ENCODE results near the gene SDK2. TPM values are rescaled to one million over a fixed set of nuclear protein-coding genes. Genes with fewer than 3 reads are reported as not detected.
"Not testable (repeated sequence)": the region's sequence is repeated elsewhere in the genome, so short reads cannot be mapped to it uniquely, and the experiment has no call there.

The SDK2 gene
- polyA plus RNA-seq, 6 donors from 2014 or later = 0.10 to 6.3 (median 1.6) TPM

GRCh38 chr17:73453494-73453893 is 190.8 kb downstream of the SDK2 start:
- not testable (repeated sequence) for ATAC-seq (ENCODE audit: low read depth in 2 of 2); H3K9me3 Mint-ChIP-seq; DNase-seq; H3K27ac Mint-ChIP-seq; H3K27me3 Mint-ChIP-seq; H3K4me3 Mint-ChIP-seq; H3K4me1 Mint-ChIP-seq
- H3K36me3 Mint-ChIP-seq = peaks cover 17 to 28% of the 10 kb centered on the region in 2 donors

DNA sequence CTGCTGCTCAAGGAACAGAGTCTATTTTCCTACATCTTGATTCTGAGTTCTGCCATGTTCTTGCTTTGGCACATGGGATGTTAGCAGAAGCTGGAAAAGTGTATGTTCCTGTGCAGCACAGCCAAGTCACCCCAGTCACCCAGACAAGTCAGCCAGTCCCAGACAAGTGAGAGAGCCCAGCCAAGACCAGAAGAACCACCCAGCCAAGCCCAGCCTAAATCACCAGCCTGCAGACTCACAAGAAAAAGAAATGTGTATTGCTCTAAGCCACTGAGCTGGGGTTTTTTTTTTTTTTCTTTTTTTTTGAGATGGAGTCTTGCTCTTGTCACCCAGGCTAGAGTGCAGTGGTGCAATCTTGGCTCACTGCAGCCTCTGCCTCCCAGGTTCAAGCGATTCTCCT is 191.2 kb downstream of the SDK2 start:
- H3K27ac Mint-ChIP-seq = no peak overlapping the region
- H3K4me1 Mint-ChIP-seq = no peaks in the 10 kb centered on the region
- no peak for DNase-seq
- no peak overlapping the region for H3K4me3 Mint-ChIP-seq
- H3K9me3 Mint-ChIP-seq = peaks cover 0 to 8% (median 1%) of the 10 kb centered on the region in 7 donors
- peaks cover 17 to 28% of the 10 kb centered on the region in 2 donors for H3K36me3 Mint-ChIP-seq
- no peaks in the 10 kb centered on the region for H3K27me3 Mint-ChIP-seq
- no peak for ATAC-seq (ENCODE audit: low read depth in 2 of 2)

GRCh38 chr17:73452009-73452408 is 192.2 kb downstream of the SDK2 start:
- DNase-seq (no peak), ATAC-seq (ENCODE audit: low read depth in 2 of 2) (no peak)
- no peak overlapping the region for H3K4me3 Mint-ChIP-seq
- peaks cover 17 to 28% of the 10 kb centered on the region in 2 donors for H3K36me3 Mint-ChIP-seq
- no peaks in the 10 kb centered on the region for H3K27me3 Mint-ChIP-seq
- H3K9me3 Mint-ChIP-seq = peaks cover 0 to 8% (median 1%) of the 10 kb centered on the region in 7 donors
- H3K27ac Mint-ChIP-seq = no peak overlapping the region
- H3K4me1 Mint-ChIP-seq = no peaks in the 10 kb centered on the region

DNA sequence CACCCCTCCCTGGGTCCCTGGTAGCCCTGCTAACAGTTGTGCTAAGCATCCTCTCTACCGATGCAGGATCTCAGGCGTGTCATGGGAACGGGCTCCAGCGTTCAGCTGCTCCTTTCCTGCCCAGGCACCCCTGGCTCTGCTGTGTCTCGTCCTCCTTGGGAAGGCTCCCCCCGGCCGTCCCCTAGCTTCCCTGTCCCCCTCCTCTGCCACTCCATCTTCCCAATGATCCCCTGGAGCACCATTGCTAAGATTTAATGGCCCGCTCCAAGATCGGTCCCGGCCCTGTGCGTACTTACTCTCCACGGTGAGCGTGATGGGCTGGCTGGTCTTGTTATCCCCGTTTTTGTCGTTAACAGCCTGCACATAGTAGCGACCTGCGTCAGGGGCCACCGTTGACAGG is 196.9 kb downstream of the SDK2 start:
- Mint-ChIP-seq H3K4me1 (no peaks in the 10 kb centered on the region), H3K27ac (peak overlapping the region in 2 of 6 donors; percentile 33 to 86), H3K9me3 (peaks cover 0 to 2% (median 0%) of the 10 kb centered on the region in 7 donors), H3K27me3 (no peaks in the 10 kb centered on the region), H3K36me3 (peaks cover 15 to 18% of the 10 kb centered on the region in 2 donors), H3K4me3 (no peak overlapping the region)
- no peak for DNase-seq
- no peak for ATAC-seq (ENCODE audit: low read depth in 2 of 2)

GRCh38 chr17:73446617-73447016 is 197.6 kb downstream of the SDK2 start:
- no peak for DNase-seq
- no peak overlapping the region for H3K4me3 Mint-ChIP-seq
- no peaks in the 10 kb centered on the region for H3K9me3 Mint-ChIP-seq
- no peak for ATAC-seq (ENCODE audit: low read depth in 2 of 2)
- no peaks in the 10 kb centered on the region for H3K27me3 Mint-ChIP-seq
- H3K4me1 Mint-ChIP-seq = no peaks in the 10 kb centered on the region
- peak overlapping the region in 1 of 6 donors; percentile 33 for H3K27ac Mint-ChIP-seq
- H3K36me3 Mint-ChIP-seq = peaks cover 11 to 16% of the 10 kb centered on the region in 2 donors

- Mint-ChIP-seq H3K27ac (no peak overlapping the region), H3K9me3 (no peaks in the 10 kb centered on the region), H3K36me3 (peaks cover 11 to 16% of the 10 kb centered on the region in 2 donors), H3K27me3 (no peaks in the 10 kb centered on the region), H3K4me1 (no peaks in the 10 kb centered on the region), H3K4me3 (no peak overlapping the region)
- ATAC-seq (ENCODE audit: low read depth in 2 of 2) (no peak), DNase-seq (no peak)
Observed at GRCh38 chr17:73445466-73445865, 198.8 kb downstream of the SDK2 start.

DNA sequence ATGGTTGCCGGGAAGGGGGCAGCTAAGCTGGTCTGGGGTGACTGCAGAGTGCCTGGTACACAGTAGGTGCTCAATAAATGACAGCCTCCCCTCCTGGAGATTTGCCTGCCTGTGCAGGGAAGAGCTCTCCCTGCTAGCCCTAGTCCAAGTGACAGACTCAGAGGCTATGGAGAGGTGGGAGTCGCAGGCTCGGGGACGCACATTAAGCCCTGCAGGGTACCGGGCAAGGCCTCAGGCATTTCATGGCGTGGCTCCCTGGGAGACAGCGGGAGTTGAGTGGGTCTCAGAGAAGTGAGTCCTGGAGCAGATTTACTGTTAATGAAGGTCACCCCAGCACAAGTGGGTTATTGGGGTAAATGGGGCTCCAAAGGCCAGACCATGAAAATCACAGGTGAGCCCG is 200.2 kb downstream of the SDK2 start:
- no peaks in the 10 kb centered on the region for H3K4me1 Mint-ChIP-seq
- ATAC-seq (ENCODE audit: low read depth in 2 of 2) (no peak), DNase-seq (no peak)
- no peaks in the 10 kb centered on the region for H3K27me3 Mint-ChIP-seq
- H3K27ac Mint-ChIP-seq = peak overlapping the region in 1 of 6 donors; percentile 28
- no peak overlapping the region for H3K4me3 Mint-ChIP-seq
- peaks cover 11 to 16% of the 10 kb centered on the region in 2 donors for H3K36me3 Mint-ChIP-seq
- H3K9me3 Mint-ChIP-seq = peaks cover 0 to 1% (median 0%) of the 10 kb centered on the region in 7 donors

DNA sequence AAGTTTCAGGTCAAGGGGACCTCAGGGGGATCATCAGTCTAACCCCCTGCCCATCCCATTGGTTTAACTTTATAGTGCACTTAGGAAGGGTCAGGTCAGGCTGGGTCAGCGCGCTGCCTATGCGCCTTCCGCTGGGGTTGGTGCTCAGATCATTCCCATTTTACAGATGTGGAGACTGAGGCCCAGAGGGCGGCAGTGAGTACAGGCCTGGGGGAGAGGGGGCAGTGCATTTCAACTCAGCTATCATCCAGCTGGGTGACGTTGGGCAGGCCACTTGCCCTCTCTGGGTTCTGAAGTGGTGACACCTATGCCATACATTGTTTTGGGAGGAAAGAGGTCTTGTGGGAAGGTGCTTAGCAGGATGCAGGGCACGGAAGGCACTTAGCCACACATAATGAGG is 204.6 kb downstream of the SDK2 start:
- Mint-ChIP-seq H3K4me3 (no peak overlapping the region), H3K9me3 (peaks cover 0 to 1% (median 0%) of the 10 kb centered on the region in 7 donors), H3K36me3 (peaks cover 11 to 16% of the 10 kb centered on the region in 2 donors), H3K4me1 (no peaks in the 10 kb centered on the region), H3K27me3 (no peaks in the 10 kb centered on the region), H3K27ac (no peak overlapping the region)
- DNase-seq (no peak), ATAC-seq (ENCODE audit: low read depth in 2 of 2) (no peak)

DNA sequence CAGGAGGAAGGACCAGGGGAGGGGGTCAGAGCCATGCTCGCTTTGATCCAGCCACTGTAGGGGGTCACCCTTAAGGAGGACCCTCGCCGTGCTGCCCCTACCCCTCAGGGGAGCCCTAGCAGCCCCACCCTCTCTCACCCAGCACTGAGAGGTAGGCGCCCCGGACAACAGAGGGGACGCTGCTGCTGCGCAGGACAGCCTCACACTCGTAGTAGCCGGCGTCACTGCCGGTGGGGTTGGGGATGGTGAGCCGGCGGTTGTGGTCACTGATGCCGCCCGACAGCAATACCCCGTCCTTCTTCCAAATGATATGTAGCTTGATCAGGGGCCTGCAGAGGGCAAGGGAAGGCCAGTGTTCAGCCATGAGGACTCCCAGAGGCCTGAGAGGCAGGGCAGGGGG is 206.4 kb downstream of the SDK2 start:
- Mint-ChIP-seq H3K4me1 (no peaks in the 10 kb centered on the region), H3K9me3 (peaks cover 0 to 1% (median 0%) of the 10 kb centered on the region in 7 donors), H3K27ac (no peak overlapping the region), H3K4me3 (no peak overlapping the region), H3K27me3 (no peaks in the 10 kb centered on the region), H3K36me3 (peaks cover 2 to 5% of the 10 kb centered on the region in 2 donors)
- DNase-seq (no peak), ATAC-seq (ENCODE audit: low read depth in 2 of 2) (no peak)

- no peak overlapping the region for H3K4me3 Mint-ChIP-seq
- H3K9me3 Mint-ChIP-seq = peaks cover 0 to 1% (median 0%) of the 10 kb centered on the region in 7 donors
- H3K36me3 Mint-ChIP-seq = no peaks in the 10 kb centered on the region
- H3K4me1 Mint-ChIP-seq = no peaks in the 10 kb centered on the region
- H3K27ac Mint-ChIP-seq = peak overlapping the region in 1 of 6 donors; percentile 63
- no peak for DNase-seq
- H3K27me3 Mint-ChIP-seq = no peaks in the 10 kb centered on the region
- no peak for ATAC-seq (ENCODE audit: low read depth in 2 of 2)
Observed at GRCh38 chr17:73436954-73437353, 207.3 kb downstream of the SDK2 start.

DNA sequence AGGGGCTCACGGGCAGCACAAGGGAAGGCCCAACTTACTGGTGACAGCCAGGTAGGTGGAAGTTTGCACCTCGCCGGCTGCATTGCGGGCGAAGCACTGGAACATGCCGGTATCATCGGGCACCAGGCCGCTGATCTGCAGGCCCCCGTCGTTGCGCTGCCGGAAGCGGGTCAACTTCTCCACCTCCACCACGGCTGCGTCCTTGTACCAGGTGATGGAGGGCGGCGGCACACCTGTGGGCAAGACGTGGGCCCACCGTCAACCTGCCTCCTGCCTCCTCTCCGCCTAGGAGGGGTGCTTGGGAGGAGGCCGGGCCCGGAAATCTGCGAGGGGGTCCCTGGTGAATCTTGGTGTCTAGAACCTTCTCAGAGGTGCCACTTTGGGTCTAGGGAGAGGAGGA is 208.8 kb downstream of the SDK2 start:
- H3K27ac Mint-ChIP-seq = peak overlapping the region in 1 of 6 donors; percentile 42
- H3K27me3 Mint-ChIP-seq = no peaks in the 10 kb centered on the region
- peak overlapping the region in 1 of 8 donors; percentile 52 for H3K4me3 Mint-ChIP-seq
- no peak for ATAC-seq (ENCODE audit: low read depth in 2 of 2)
- H3K9me3 Mint-ChIP-seq = peaks cover 0 to 1% (median 0%) of the 10 kb centered on the region in 7 donors
- H3K4me1 Mint-ChIP-seq = peaks cover 0 to 9% (median 0%) of the 10 kb centered on the region in 3 donors
- H3K36me3 Mint-ChIP-seq = no peaks in the 10 kb centered on the region
- no peak for DNase-seq

DNA sequence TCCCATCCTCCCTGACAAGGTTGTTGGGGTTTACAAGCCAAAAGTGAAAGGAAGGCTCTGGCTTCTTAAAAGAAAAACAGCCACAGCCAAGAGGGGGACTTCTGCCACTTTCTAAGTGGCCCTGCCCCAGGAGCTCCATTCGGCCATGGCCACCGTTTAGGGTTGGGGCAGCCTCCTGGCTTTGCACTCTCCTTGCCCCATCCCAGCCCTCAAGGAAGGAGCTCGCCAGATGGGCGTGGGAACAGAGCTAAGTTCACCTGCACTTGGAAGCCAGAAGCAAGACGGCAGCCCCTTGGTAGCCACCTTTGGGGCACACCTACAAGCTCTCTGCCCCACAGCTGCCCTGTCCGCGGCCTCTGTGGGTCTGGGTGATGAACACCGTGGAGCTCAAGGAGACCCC is 210.1 kb downstream of the SDK2 start:
- DNase-seq (no peak), ATAC-seq (ENCODE audit: low read depth in 2 of 2) (no peak)
- Mint-ChIP-seq H3K27me3 (no peaks in the 10 kb centered on the region), H3K36me3 (no peaks in the 10 kb centered on the region), H3K4me3 (no peak overlapping the region), H3K4me1 (peaks cover 0 to 17% (median 5%) of the 10 kb centered on the region in 3 donors), H3K9me3 (no peaks in the 10 kb centered on the region), H3K27ac (peak overlapping the region in 1 of 6 donors; percentile 59)

DNA sequence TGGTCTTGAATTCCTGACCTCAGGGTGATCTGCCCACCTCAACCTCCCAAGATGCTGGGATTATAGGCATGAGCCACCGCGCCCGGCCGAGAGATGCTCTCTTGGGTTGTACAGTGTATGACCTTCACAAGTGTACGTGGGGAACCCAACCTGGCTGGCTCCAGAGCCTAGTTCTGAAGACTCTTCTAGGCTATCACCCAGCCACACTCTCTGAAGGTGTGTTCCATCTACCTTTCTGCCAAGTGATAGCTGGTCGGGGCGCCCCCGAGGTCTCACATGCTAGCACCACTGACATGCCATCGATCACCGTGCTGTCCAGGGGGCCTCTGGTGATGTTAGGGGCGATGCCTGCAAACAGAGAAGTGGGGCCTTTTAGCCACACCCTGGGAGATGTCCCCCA is 210.7 kb downstream of the SDK2 start:
- no peak overlapping the region for H3K4me3 Mint-ChIP-seq
- H3K9me3 Mint-ChIP-seq = no peaks in the 10 kb centered on the region
- DNase-seq (no peak), ATAC-seq (ENCODE audit: low read depth in 2 of 2) (no peak)
- H3K4me1 Mint-ChIP-seq = peaks cover 0 to 17% (median 5%) of the 10 kb centered on the region in 3 donors
- no peaks in the 10 kb centered on the region for H3K27me3 Mint-ChIP-seq
- no peak overlapping the region for H3K27ac Mint-ChIP-seq
- H3K36me3 Mint-ChIP-seq = no peaks in the 10 kb centered on the region

- no peak for DNase-seq
- Mint-ChIP-seq H3K9me3 (no peaks in the 10 kb centered on the region), H3K4me1 (peaks cover 0 to 17% (median 5%) of the 10 kb centered on the region in 3 donors), H3K4me3 (no peak overlapping the region), H3K27ac (peak overlapping the region in 2 of 6 donors; percentile 8 to 53), H3K36me3 (peaks cover 0 to 1% of the 10 kb centered on the region in 2 donors), H3K27me3 (no peaks in the 10 kb centered on the region)
- no peak for ATAC-seq (ENCODE audit: low read depth in 2 of 2)
Observed at GRCh38 chr17:73432624-73433190, 211.5 kb downstream of the SDK2 start.
